Endothelial cell of umbilical vein (primary cell): ENCODE results near the gene C12orf50. TPM values are rescaled to one million over a fixed set of nuclear protein-coding genes. Genes with fewer than 3 reads are reported as not detected.

ENCODE experiments used
- BruUV-seq: library from RNA; stranded (reverse); fragments of 400-500 nt; replicated peaks from 2 replicates; lab custom pipeline; 2021; lab: Mats Ljungman, UMichigan
- CTCF ChIA-PET: fragments of 300-600, 350-600 bp; sonication (Branson Sonifier 250); formaldehyde crosslinking; loops from one replicate; lab custom pipeline; 2021; ENCODE audit warnings: antibody characterized with exemption, inconsistent platforms; lab: Charles Lee
- POLR2A ChIA-PET: fragments of 300-600, 350-600 bp; sonication (Branson Sonifier 250); formaldehyde crosslinking; loops from one replicate; lab custom pipeline; 2021; ENCODE audit warnings: antibody characterized with exemption, inconsistent platforms; lab: Charles Lee
- DNase-seq: peaks from one replicate; pipeline ENCODE4 v3.0.0-alpha.2; 2011; ENCODE audit warnings: low read depth, low spot score
- FAIRE-seq: peaks from 2 replicates; lab custom pipeline; 2011; peaks lifted over from hg19 to GRCh38; lab: Jason Lieb, UNC
- H2AFZ ChIP-seq: 2 replicates; pipeline ENCODE4 v1.6.0; 2012; ENCODE audit warnings: low read depth, low read length, control low read depth, inconsistent platforms
- H3K27ac ChIP-seq: 2 replicates; pipeline ENCODE4 v1.5.1; 2011; ENCODE audit warnings: low read depth, mild to moderate bottlenecking, control low read depth, low read length, moderate library complexity; ENCODE audit not compliant: insufficient read depth
- H3K27me3 ChIP-seq, 2 experiments: 2 replicates each; pipeline versions ENCODE4 v1.6.0 to v1.6.1; 2011; ENCODE audit warnings: low read length in 2 of 2, mixed read lengths in 1 of 2; ENCODE audit not compliant: control insufficient read depth in 2 of 2, insufficient read depth in 2 of 2
- H3K36me3 ChIP-seq, 2 experiments: 2 replicates in 1 of 2; 3 replicates in 1 of 2; pipeline ENCODE4 v1.5.1; 2011; ENCODE audit warnings: low read length in 2 of 2, mild to moderate bottlenecking in 1 of 2, moderate library complexity in 1 of 2; ENCODE audit not compliant: control insufficient read depth in 2 of 2, insufficient read depth in 2 of 2; ENCODE audit errors: extremely low read depth in 1 of 2
- H3K4me1 ChIP-seq: 3 replicates; pipeline ENCODE4 v1.5.1; 2011; ENCODE audit warnings: mild to moderate bottlenecking, low read length; ENCODE audit not compliant: control insufficient read depth, insufficient read depth; ENCODE audit errors: extremely low read depth
- H3K4me2 ChIP-seq: 2 replicates; pipeline ENCODE4 v1.6.1; 2011; ENCODE audit warnings: low read length, control low read depth, mixed read lengths; ENCODE audit not compliant: insufficient read depth
- H3K4me3 ChIP-seq, 3 experiments: fragments of 200-600 bp in 1 of 3; sonication (generic), shearing (Covaris generic) in 1 of 3; replicated peaks in 1 of 3; 2 replicates each; pipeline ENCODE4 v1.5.1; 2011 to 2016; ENCODE audit warnings: control low read depth in 3 of 3, low read length in 3 of 3, mild to moderate bottlenecking in 2 of 3, inconsistent platforms in 1 of 3, low read depth in 1 of 3, moderate library complexity in 1 of 3; ENCODE audit not compliant: insufficient read depth in 1 of 3
- H3K79me2 ChIP-seq: 2 replicates; pipeline ENCODE4 v1.6.0; 2012; ENCODE audit warnings: low read length, inconsistent platforms; ENCODE audit not compliant: control insufficient read depth, insufficient read depth
- H3K9ac ChIP-seq: replicated peaks from 2 replicates; pipeline ENCODE3; 2011; ENCODE audit warnings: low read length, control low read depth; ENCODE audit not compliant: insufficient read depth; ENCODE audit errors: extremely low read depth
- H3K9me1 ChIP-seq: replicated peaks from 3 replicates; pipeline ENCODE4 v1.6.0; 2011; ENCODE audit warnings: mild to moderate bottlenecking, low read length; ENCODE audit not compliant: control insufficient read depth, insufficient read depth; ENCODE audit errors: extremely low read depth
- H3K9me3 ChIP-seq: replicated peaks from 2 replicates; pipeline ENCODE4 v1.5.1; 2012; ENCODE audit warnings: low read length, inconsistent platforms; ENCODE audit not compliant: control insufficient read depth, insufficient read depth
- H4K20me1 ChIP-seq: replicated peaks from 2 replicates; pipeline ENCODE3; 2011; ENCODE audit warnings: mild to moderate bottlenecking, low read length; ENCODE audit not compliant: control insufficient read depth, insufficient read depth; ENCODE audit errors: extremely low read depth
- CTCF ChIP-seq, 2 donors: IDR thresholded peaks; 1 replicate in 1 of 2; 2 replicates in 1 of 2; pipeline ENCODE4 v1.5.1; 2011; ENCODE audit warnings: low read length in 2 of 2, mild to moderate bottlenecking in 2 of 2, moderate library complexity in 2 of 2, control low read depth in 1 of 2, inconsistent platforms in 1 of 2, low read depth in 1 of 2; ENCODE audit not compliant: insufficient read depth in 1 of 2; ENCODE audit errors: extremely low read depth in 1 of 2
- EZH2 ChIP-seq: IDR thresholded peaks from 2 replicates; pipeline ENCODE4 v1.6.1; 2012; ENCODE audit warnings: borderline replicate concordance, low read depth, mild to moderate bottlenecking, moderate library complexity, low read length, inconsistent platforms; ENCODE audit not compliant: severe bottlenecking
- FOS ChIP-seq: IDR thresholded peaks from 2 replicates; pipeline ENCODE4 v1.6.1; 2011; ENCODE audit warnings: mild to moderate bottlenecking, low read length, moderate library complexity, borderline replicate concordance; ENCODE audit not compliant: insufficient read depth
- GATA2 ChIP-seq: IDR thresholded peaks from 2 replicates; pipeline ENCODE4 v1.7.0; 2011; ENCODE audit warnings: low read depth, mild to moderate bottlenecking, moderate library complexity, mixed read lengths, low read length; ENCODE audit not compliant: insufficient read length, insufficient read depth
- JUN ChIP-seq: IDR thresholded peaks from 2 replicates; pipeline ENCODE4 v1.6.1; 2011; ENCODE audit warnings: borderline replicate concordance, low read depth; ENCODE audit not compliant: insufficient read length, insufficient read depth
- MAX ChIP-seq: IDR thresholded peaks from 2 replicates; pipeline ENCODE4 v1.6.1; 2011; ENCODE audit not compliant: insufficient read depth, insufficient read length
- MYC ChIP-seq: IDR thresholded peaks from one replicate; pipeline ENCODE4 v1.6.1; 2011; ENCODE audit warnings: mild to moderate bottlenecking, low read depth, low read length
- POLR2A ChIP-seq: IDR thresholded peaks from 2 replicates; pipeline ENCODE4 v1.6.1; 2012; ENCODE audit warnings: low read depth, mild to moderate bottlenecking, control low read depth, low read length
- POLR2AphosphoS5 ChIP-seq: IDR thresholded peaks from 2 replicates; pipeline ENCODE4 v1.6.1; 2012; ENCODE audit warnings: low read depth, mild to moderate bottlenecking, control low read depth, low read length, moderate library complexity; ENCODE audit not compliant: insufficient read depth
- dilution Hi-C: fragments of 300-500 bp; cut with MboI; formaldehyde crosslinking; loops from one replicate; pipeline ENCODE4 v1.15.0; 2019; ENCODE audit warnings: low sequenced_read_pairs; ENCODE audit not compliant: extremely low pct_ligation_motif_present
- intact Hi-C: fragments of 100-400 bp; cut with micrococcal nuclease; formaldehyde crosslinking; loops from one replicate; pipeline ENCODE4 v1.10.0; 2022
- polyA plus RNA-seq, 4 experiments: library from polyadenylated mRNA; depleted of rRNA in 3 of 4; stranded (reverse) in 3 of 4; unstranded in 1 of 4; fragments of >200 nt; gene quantifications; 2 replicates each; pipeline versions ENCODE4 v1.2.1 to v1.2.3, GENCODE V29; 2011 to 2012; ENCODE audit warnings: missing spikeins in 1 of 4
- total RNA-seq: library from RNA; stranded (reverse); gene quantifications from 2 replicates; pipeline ENCODE4 v1.2.3, GENCODE V29; 2021

Gene C12orf50
- total and polyA plus RNA-seq, 2 donors (not counting 3 experiments of a cell fraction or from before 2014, with no cell fraction given): 0.31 TPM; not detected in 1

- ChIA-PET CTCF (no interaction called here), POLR2A (no interaction called here)
- Histone ChIP-seq H4K20me1 (no peaks in the 10 kb centered on the region), H2AFZ (no peak overlapping the region), H3K79me2 (no peaks in the 10 kb centered on the region), H3K27me3 (no peaks in the 10 kb centered on the region), H3K4me1 (peaks cover 8% of the 10 kb centered on the region), H3K27ac (no peak overlapping the region), H3K9me3 (no peaks in the 10 kb centered on the region), H3K36me3 (peaks cover 0 to 5% of the 10 kb centered on the region in 2 experiments), H3K4me3 (no peak overlapping the region), H3K9ac (no peak overlapping the region), H3K4me2 (no peak overlapping the region), H3K9me1 (no peaks in the 10 kb centered on the region)
- no peak for TF ChIP-seq GATA2
- no peak for TF ChIP-seq EZH2
- no peak for TF ChIP-seq MYC
- no peak for TF ChIP-seq FOS
- TF ChIP-seq JUN: no peak
- TF ChIP-seq POLR2AphosphoS5: no peak
- TF ChIP-seq POLR2A: no peak
- no TSS peak for BruUV-seq
- intact Hi-C loops (no loop called here), dilution Hi-C loops (no loop called here)
- FAIRE-seq: no peak
- DNase-seq: no peak
Measured at GRCh38 chr12:88058719-88059077, 29.5 kb upstream of the C12orf50 start.

GRCh38 chr12:88057994-88058718 is 29.0 kb upstream of the C12orf50 start:
- ChIA-PET POLR2A (no interaction called here), CTCF (no interaction called here)
- BruUV-seq: no TSS peak
- H3K9ac ChIP-seq: no peak overlapping the region
- no peaks in the 10 kb centered on the region for H3K79me2 ChIP-seq
- no peaks in the 10 kb centered on the region for H3K9me1 ChIP-seq
- FAIRE-seq (no peak), DNase-seq (no peak)
- no peak overlapping the region for H3K4me2 ChIP-seq
- H4K20me1 ChIP-seq: no peaks in the 10 kb centered on the region
- peaks cover 3% of the 10 kb centered on the region for H3K4me1 ChIP-seq
- no peaks in the 10 kb centered on the region for H3K9me3 ChIP-seq
- H2AFZ ChIP-seq: no peak overlapping the region
- peaks cover 0 to 5% of the 10 kb centered on the region in 2 experiments for H3K36me3 ChIP-seq
- no peak overlapping the region for H3K27ac ChIP-seq
- H3K4me3 ChIP-seq: no peak overlapping the region
- TF ChIP-seq MAX (no peak), MYC (no peak), FOS (no peak), GATA2 (no peak), POLR2A (no peak), POLR2AphosphoS5 (no peak), CTCF (IDR thresholded peaks at IDR 0.05; ENCODE audit: extremely low read depth in 1 of 2, insufficient read depth in 1 of 2, low read depth in 1 of 2, low read length in 2 of 2) (no peak), EZH2 (no peak), JUN (no peak)
- intact Hi-C loops (no loop called here), dilution Hi-C loops (no loop called here)
- no peaks in the 10 kb centered on the region for H3K27me3 ChIP-seq
